Loucy (cell line): ENCODE results near the gene ZNF511.

Experiments used
- H2AFZ ChIP-seq: fragments of 200-600 bp; sonication (generic); 2 replicates; pipeline ENCODE4 v1.6.0; 2016; ENCODE audit warnings: antibody characterized with exemption, mild to moderate bottlenecking, low read length, moderate library complexity
- H3F3A ChIP-seq: fragments of 200-600 bp; 2 replicates; pipeline ENCODE4 v1.6.0; 2016; ENCODE audit warnings: antibody characterized with exemption, low read depth, mild to moderate bottlenecking
- H3K27me3 ChIP-seq: fragments of 200-600 bp; sonication (generic); 2 replicates; pipeline ENCODE4 v1.6.1; 2014; ENCODE audit warnings: low read length, mild to moderate bottlenecking; ENCODE audit not compliant: insufficient read depth, poor library complexity, severe bottlenecking
- H3K36me3 ChIP-seq: fragments of 200-600 bp; sonication (generic); 2 replicates; pipeline ENCODE4 v1.6.1; 2016; ENCODE audit warnings: low read length; ENCODE audit not compliant: insufficient read depth
- H3K4me1 ChIP-seq: fragments of 200-600 bp; sonication (generic); 2 replicates; pipeline ENCODE4 v1.5.1; 2014; ENCODE audit warnings: low read length, mild to moderate bottlenecking; ENCODE audit not compliant: insufficient read depth, poor library complexity, severe bottlenecking
- H3K4me2 ChIP-seq: fragments of 200-600 bp; sonication (generic); 2 replicates; pipeline ENCODE4 v1.6.0; 2014; ENCODE audit warnings: antibody characterized with exemption, low read length, low read depth, mild to moderate bottlenecking; ENCODE audit not compliant: poor library complexity, severe bottlenecking
- H3K4me3 ChIP-seq: fragments of 200-600 bp; sonication (generic); 2 replicates; pipeline ENCODE4 v1.5.1; 2014; ENCODE audit warnings: low read length, mild to moderate bottlenecking, mixed read lengths; ENCODE audit not compliant: poor library complexity, severe bottlenecking
- H3K79me2 ChIP-seq: fragments of 200-600 bp; sonication (generic); 2 replicates; pipeline ENCODE4 v1.6.1; 2014; ENCODE audit warnings: low read length; ENCODE audit not compliant: insufficient read depth
- H3K9ac ChIP-seq: fragments of 200-600 bp; sonication (generic); 2 replicates; pipeline ENCODE4 v1.6.0; 2014; ENCODE audit warnings: mild to moderate bottlenecking, low read depth, low read length, moderate library complexity; ENCODE audit not compliant: poor library complexity, severe bottlenecking
- H3K9me2 ChIP-seq: fragments of 200-600 bp; sonication (generic); replicated peaks from 2 replicates; pipeline ENCODE4 v1.6.1; 2016; ENCODE audit warnings: low read depth, low read length, mixed read lengths
- H3K9me3 ChIP-seq: fragments of 200-600 bp; sonication (generic); 2 replicates; pipeline ENCODE4 v1.6.1; 2014; ENCODE audit warnings: mild to moderate bottlenecking, antibody characterized with exemption, low read length, low read depth; ENCODE audit not compliant: insufficient read depth
- H4K20me1 ChIP-seq: fragments of 200-600 bp; sonication (generic); 2 replicates; pipeline ENCODE4 v1.6.0; 2014; ENCODE audit warnings: antibody characterized with exemption, low read length, mild to moderate bottlenecking; ENCODE audit not compliant: insufficient read depth, poor library complexity, severe bottlenecking
- CTCF ChIP-seq: fragments of 200-600 bp; sonication (generic); conservative IDR thresholded peaks from 2 replicates; pipeline ENCODE4 v1.5.1; 2014; ENCODE audit warnings: mild to moderate bottlenecking, antibody characterized with exemption, low read length
- EZH2phosphoT487 ChIP-seq: fragments of 200-600 bp; IDR thresholded peaks from 2 replicates; pipeline ENCODE4 v1.6.1; 2018; ENCODE audit warnings: antibody characterized with exemption, mild to moderate bottlenecking, moderate library complexity, borderline replicate concordance

ZNF511 gene

GRCh38 chr10:133354672-133355240 lies 46.0 kb downstream of the ZNF511 start:
- no peaks in the 10 kb centered on the region for H3K27me3 ChIP-seq
- no peaks in the 10 kb centered on the region for H3K36me3 ChIP-seq
- no peak overlapping the region for H3K4me3 ChIP-seq
- H3K9ac ChIP-seq, result no peak overlapping the region
- H3F3A ChIP-seq, result no peaks in the 10 kb centered on the region
- H2AFZ ChIP-seq, result no peak overlapping the region
- H4K20me1 ChIP-seq, result no peaks in the 10 kb centered on the region
- H3K9me3 ChIP-seq, result no peaks in the 10 kb centered on the region; the same call in 1 of the 2 replicates
- H3K9me2 ChIP-seq, result no peaks in the 10 kb centered on the region
- TF ChIP-seq CTCF (no peak), EZH2phosphoT487 (no peak)
- no peaks in the 10 kb centered on the region for H3K4me1 ChIP-seq
- H3K79me2 ChIP-seq, result no peaks in the 10 kb centered on the region
- H3K4me2 ChIP-seq, result no peak overlapping the region

- Histone ChIP-seq H3F3A (no peaks in the 10 kb centered on the region), H3K9me2 (no peaks in the 10 kb centered on the region), H3K27me3 (no peaks in the 10 kb centered on the region), H4K20me1 (no peaks in the 10 kb centered on the region), H3K36me3 (no peaks in the 10 kb centered on the region), H3K4me2 (no peak overlapping the region), H3K79me2 (no peaks in the 10 kb centered on the region), H3K9ac (no peak overlapping the region), H2AFZ (no peak overlapping the region), H3K4me3 (no peak overlapping the region), H3K4me1 (no peaks in the 10 kb centered on the region), H3K9me3 (no peaks in the 10 kb centered on the region; the same call in 1 of the 2 replicates)
- TF ChIP-seq CTCF, result no peak
- no peak for TF ChIP-seq EZH2phosphoT487
These were observed 46.6 kb downstream of the ZNF511 start for GRCh38 chr10:133355266-133355665.

GRCh38 chr10:133355991-133356390 lies 47.3 kb downstream of the ZNF511 start:
- Histone ChIP-seq H3K27me3 (no peaks in the 10 kb centered on the region), H3K4me2 (no peak overlapping the region)

More at GRCh38 chr10:133355991-133356390, 47.3 kb downstream of the ZNF511 start:
- Histone ChIP-seq H4K20me1 (no peaks in the 10 kb centered on the region), H3K36me3 (no peaks in the 10 kb centered on the region), H3K4me3 (no peak overlapping the region), H3K79me2 (no peaks in the 10 kb centered on the region), H3K9me3 (no peaks in the 10 kb centered on the region; the same call in 1 of the 2 replicates), H3K4me1 (no peaks in the 10 kb centered on the region), H2AFZ (no peak overlapping the region), H3F3A (no peaks in the 10 kb centered on the region), H3K9ac (no peak overlapping the region), H3K9me2 (no peaks in the 10 kb centered on the region)
- TF ChIP-seq CTCF, result no peak
- no peak for TF ChIP-seq EZH2phosphoT487
